ENCODE data around the gene LRRC42. TPM values are rescaled to one million over a fixed set of nuclear protein-coding genes. Genes with fewer than 3 reads are reported as not detected.
"Not testable (repeated sequence)": the region's sequence is repeated elsewhere in the genome, so short reads cannot be mapped to it uniquely, and the experiment has no call there.

The LRRC42 gene
- total RNA-seq, 1 donor from 2014 or later: 51.1 TPM

DNA sequence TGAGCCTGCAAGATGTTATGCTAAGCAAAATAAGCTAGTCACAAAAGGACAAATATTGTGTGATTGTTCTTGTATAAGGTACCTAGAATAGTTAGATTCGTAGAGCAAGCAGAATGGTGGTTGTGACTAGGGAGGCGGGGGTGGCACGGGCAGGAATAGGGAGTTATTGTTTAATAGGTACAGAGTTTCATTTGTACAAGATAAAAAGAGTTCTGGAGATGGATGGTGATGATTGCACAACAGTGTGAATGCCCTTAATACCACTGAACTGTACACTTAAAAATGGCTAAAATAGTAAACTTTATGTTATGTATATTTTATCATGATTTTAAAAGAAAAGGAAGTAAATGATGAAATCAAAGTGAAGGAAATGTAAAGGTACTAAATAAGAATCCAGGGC lies 20.6 kb downstream of the LRRC42 start:
- Histone ChIP-seq H3K4me3 (ENCODE audit: low read depth, low read length) (no peak overlapping the region), H3K36me3 (ENCODE audit: control insufficient read depth, insufficient read depth, low read length) (peaks cover 15% of the 10 kb centered on the region), H3K27me3 (ENCODE audit: control insufficient read depth, insufficient read depth, low read length) (no peaks in the 10 kb centered on the region)
- TF ChIP-seq, protein P1, sequence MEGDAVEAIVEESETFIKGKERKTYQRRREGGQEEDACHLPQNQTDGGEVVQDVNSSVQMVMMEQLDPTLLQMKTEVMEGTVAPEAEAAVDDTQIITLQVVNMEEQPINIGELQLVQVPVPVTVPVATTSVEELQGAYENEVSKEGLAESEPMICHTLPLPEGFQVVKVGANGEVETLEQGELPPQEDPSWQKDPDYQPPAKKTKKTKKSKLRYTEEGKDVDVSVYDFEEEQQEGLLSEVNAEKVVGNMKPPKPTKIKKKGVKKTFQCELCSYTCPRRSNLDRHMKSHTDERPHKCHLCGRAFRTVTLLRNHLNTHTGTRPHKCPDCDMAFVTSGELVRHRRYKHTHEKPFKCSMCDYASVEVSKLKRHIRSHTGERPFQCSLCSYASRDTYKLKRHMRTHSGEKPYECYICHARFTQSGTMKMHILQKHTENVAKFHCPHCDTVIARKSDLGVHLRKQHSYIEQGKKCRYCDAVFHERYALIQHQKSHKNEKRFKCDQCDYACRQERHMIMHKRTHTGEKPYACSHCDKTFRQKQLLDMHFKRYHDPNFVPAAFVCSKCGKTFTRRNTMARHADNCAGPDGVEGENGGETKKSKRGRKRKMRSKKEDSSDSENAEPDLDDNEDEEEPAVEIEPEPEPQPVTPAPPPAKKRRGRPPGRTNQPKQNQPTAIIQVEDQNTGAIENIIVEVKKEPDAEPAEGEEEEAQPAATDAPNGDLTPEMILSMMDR (IDR thresholded peaks at IDR 0.05; ENCODE audit: insufficient read depth, low read length, severe bottlenecking): no peak
- FAIRE-seq (no peak), DNase-seq (ENCODE audit: low read depth) (no peak)

DNA sequence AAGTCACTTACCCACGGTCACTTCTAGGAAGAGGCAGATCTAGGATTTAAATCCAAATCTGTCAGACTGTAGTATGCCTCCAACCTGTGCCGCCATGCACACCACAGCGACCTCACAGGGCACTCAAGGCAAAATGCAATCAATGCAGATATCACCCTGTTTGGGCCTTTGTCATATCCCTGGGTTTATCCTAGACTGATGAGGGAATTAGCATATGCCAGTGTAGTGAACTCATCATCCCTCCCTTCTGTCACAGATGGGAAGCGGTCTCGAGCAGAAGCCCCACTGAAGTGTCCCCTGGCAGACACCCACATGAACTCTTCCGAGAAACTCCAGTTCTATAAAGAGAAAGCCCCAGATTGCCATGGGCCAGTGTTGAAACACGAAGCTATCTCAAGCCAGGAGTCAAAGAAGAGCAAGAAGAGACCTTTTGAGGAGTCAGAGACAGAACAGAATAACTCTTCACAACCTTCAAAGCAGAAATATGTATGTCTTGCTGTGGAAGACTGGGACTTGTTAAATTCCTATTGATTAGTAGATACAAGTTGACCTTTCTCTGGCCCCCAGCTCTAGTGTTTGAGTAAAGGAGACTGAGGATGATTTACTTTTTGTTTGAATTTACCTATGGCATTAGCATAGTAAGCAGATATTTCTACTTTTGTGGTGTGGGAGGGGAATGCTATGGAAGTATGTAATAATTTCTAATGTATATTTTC lies 21.4 kb downstream of the LRRC42 start:
- FAIRE-seq (no peak), DNase-seq (ENCODE audit: low read depth) (no peak)
- TF ChIP-seq, protein P1 (IDR thresholded peaks at IDR 0.05; ENCODE audit: insufficient read depth, low read length, severe bottlenecking): no peak
- Histone ChIP-seq H3K36me3 (ENCODE audit: control insufficient read depth, insufficient read depth, low read length) (peaks cover 12% of the 10 kb centered on the region), H3K4me3 (ENCODE audit: low read depth, low read length) (no peak overlapping the region), H3K27me3 (ENCODE audit: control insufficient read depth, insufficient read depth, low read length) (no peaks in the 10 kb centered on the region)

DNA sequence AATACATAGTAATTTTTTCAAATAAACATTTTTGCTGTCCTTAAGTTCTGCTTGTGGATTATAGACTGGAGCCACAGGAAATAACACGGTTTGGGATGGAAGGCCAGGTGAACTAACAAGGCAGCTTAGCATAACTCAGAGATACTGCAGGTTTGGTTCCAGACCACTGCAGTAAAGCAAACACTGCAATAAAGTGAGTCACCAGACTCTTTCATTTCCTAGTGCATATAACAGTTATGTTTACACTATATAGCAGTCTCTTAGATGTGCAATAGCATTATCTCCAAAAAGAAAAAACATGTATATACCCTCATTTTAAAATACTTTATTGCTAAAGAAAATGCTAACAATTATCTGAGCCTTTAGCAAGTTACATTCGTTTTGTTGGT lies 22.0 kb downstream of the LRRC42 start:
- Histone ChIP-seq H3K36me3 (ENCODE audit: control insufficient read depth, insufficient read depth, low read length) (peaks cover 10% of the 10 kb centered on the region), H3K27me3 (ENCODE audit: control insufficient read depth, insufficient read depth, low read length) (no peaks in the 10 kb centered on the region), H3K4me3 (ENCODE audit: low read depth, low read length) (no peak overlapping the region)
- TF ChIP-seq, protein P1 (IDR thresholded peaks at IDR 0.05; ENCODE audit: insufficient read depth, low read length, severe bottlenecking): no peak
- DNase-seq (ENCODE audit: low read depth) (peak; percentile 61), FAIRE-seq (no peak)

DNA sequence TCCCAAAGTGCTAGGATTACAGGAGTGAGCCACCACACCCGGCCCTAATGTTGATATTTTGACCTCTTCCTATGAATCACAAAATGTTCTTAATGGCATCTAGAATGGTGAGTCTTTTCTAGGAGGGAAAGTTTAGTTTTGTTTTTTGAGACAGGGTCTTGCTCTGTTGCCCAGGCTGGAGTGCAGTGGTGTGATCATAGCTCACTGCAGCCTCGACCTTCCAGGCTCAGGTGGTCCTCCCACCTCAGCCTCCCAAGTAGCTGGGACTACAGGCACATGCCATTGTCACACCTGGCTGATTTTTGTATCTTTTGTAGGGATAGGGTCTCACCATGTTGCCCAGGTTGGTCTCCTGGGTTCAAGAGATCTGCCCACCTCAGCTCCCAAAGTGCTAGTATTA lies 23.2 kb downstream of the LRRC42 start:
- H3K27me3 ChIP-seq (ENCODE audit: control insufficient read depth, insufficient read depth, low read length); DNase-seq (ENCODE audit: low read depth); FAIRE-seq; H3K36me3 ChIP-seq (ENCODE audit: control insufficient read depth, insufficient read depth, low read length); H3K4me3 ChIP-seq (ENCODE audit: low read depth, low read length): not testable (repeated sequence)

DNA sequence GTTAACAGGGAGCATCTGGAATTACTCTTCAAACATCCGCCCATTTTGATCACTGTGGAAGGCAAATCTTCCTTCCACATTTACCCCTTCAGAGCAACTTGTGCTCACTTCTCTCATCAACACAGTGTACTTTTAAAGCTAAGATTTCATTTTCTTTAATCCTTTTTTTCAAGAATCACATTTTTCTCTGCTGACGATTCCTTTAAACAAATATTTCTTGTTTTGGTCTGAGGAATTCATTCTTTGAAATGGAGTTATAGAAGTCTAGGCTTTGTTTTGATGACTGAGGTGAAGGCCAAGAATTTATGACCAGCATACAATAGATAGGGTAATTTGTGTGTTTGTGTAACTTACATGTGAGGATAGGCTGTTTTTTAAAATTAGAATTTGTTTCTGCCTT lies 25.6 kb downstream of the LRRC42 start:
- DNase-seq (ENCODE audit: low read depth): no peak
- FAIRE-seq: no peak
- H3K36me3 ChIP-seq (ENCODE audit: control insufficient read depth, insufficient read depth, low read length): peaks cover 8% of the 10 kb centered on the region
- TF ChIP-seq, protein P1 (IDR thresholded peaks at IDR 0.05; ENCODE audit: insufficient read depth, low read length, severe bottlenecking): no peak
- no peak overlapping the region for H3K4me3 ChIP-seq (ENCODE audit: low read depth, low read length)
- no peaks in the 10 kb centered on the region for H3K27me3 ChIP-seq (ENCODE audit: control insufficient read depth, insufficient read depth, low read length)

DNA sequence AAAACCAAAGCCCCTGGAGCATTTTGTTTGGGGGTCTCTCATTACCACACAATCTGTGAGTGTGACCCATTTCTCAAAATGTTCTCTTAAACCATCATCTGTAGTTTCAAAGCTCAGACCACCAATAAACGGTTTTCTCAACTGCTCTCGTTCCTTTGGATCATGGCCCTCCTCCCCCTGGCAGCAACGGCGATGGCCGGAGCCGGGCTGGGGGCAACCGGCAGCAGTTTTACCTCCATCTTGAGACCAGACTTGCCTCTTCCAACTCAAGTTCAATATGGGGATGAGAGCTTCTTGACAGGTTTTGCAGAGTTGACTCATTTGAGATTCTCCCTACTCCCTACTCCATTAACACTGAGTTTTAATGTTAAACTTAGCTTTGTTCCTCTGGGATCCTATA lies 29.7 kb downstream of the LRRC42 start:
- DNase-seq (ENCODE audit: low read depth): no peak
- H3K36me3 ChIP-seq (ENCODE audit: control insufficient read depth, insufficient read depth, low read length): peaks cover 1% of the 10 kb centered on the region
- TF ChIP-seq, protein P1 (IDR thresholded peaks at IDR 0.05; ENCODE audit: insufficient read depth, low read length, severe bottlenecking): no peak
- H3K27me3 ChIP-seq (ENCODE audit: control insufficient read depth, insufficient read depth, low read length): no peaks in the 10 kb centered on the region
- no peak for FAIRE-seq
- no peak overlapping the region for H3K4me3 ChIP-seq (ENCODE audit: low read depth, low read length)

Data from bronchial epithelial cell (primary cell).